Fibroblast of the conjunctiva (primary cell): ENCODE results near the gene KLHL40.

Source experiments
- DNase-seq: peaks from one replicate; pipeline ENCODE4 v3.0.0-alpha.2; 2010; ENCODE audit warnings: low read depth

KLHL40 gene

GRCh38 chr3:42690191-42690590 is 4.9 kb downstream of the KLHL40 start:
- DNase-seq, result no peak

- no peak for DNase-seq
Measured at GRCh38 chr3:42690766-42691680, 5.7 kb downstream of the KLHL40 start.

- DNase-seq, result no peak
Measured at GRCh38 chr3:42691816-42692666, 6.7 kb downstream of the KLHL40 start.

GRCh38 chr3:42692667-42693529 is 7.6 kb downstream of the KLHL40 start:
- DNase-seq, result no peak

GRCh38 chr3:42693530-42693930 is 8.2 kb downstream of the KLHL40 start:
- DNase-seq, result no peak

DNA sequence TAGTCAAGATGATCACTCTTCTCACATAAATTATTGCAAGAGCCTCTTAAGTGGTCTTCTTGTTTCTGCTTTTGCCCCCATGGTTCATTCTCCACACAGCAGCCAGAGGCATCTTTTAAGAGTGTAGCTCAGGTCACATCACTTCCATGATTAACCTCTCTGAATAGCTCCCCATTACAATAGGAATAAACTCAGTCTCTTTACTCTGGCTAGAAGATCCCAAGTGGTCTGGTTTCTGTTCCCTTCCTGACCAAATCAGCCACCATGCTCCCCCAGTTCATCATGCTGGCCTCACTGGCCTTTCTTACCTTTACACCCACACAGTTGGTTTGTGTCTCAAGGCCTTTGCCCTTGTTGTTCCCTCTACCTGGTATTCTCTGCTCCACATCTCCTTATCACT is 9.0 kb downstream of the KLHL40 start:
- DNase-seq, result no peak

- no peak for DNase-seq
Measured at GRCh38 chr3:42696356-42697288, 11.3 kb downstream of the KLHL40 start.

DNA sequence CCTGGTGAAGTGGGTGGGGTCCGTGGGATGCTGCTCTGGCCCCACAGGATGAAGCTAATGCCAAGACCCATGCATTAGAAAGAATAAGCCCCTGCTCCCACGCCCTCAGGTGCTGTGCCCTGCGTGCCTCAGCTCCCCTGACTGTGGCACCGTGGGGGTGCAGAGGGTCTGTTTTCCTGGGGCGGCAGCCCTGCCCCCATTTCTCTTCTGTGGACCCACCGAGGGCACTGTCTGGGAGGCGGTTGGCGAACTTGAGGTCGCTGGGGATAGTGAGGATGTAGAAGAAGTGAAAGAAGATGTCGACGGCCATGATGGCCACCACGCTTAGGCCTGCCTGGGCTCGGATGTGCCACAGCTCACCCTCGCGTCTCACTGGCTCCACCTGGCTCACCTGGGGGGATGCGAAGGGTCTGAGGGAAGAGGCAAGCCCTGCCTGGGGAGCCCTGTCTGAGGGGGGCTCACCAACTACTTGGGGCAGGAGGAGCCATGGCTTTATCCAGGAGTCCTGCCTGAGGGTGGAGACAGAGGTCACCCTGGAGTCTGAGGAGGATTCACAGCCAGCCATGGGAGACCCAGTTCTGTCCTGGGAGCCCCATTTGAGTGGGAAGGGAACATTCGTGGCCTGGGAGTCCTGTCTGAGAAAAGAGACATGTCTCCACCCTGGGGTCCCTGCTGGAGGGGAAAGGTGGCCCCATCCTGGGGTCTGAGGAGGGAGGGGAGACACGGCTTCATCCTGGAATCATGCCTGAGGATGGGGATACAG is 12.1 kb downstream of the KLHL40 start:
- no peak for DNase-seq

GRCh38 chr3:42698216-42698910 is 13.0 kb downstream of the KLHL40 start:
- no peak for DNase-seq

DNA sequence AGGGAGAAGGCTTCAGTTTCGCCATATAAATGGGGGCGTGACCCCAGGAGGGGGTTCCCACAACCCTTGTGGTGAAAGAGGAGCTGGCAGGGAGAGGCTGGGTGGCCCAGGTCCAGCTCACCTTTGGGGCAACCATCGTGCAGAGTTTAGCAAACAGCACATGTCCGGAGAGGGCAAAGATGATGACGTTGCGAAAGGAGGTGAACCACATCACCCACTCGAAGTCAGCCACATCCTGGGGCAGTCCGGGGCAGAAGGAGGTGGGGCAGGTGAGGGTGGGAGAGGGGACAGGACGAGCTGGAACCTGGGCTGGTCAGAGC is 13.5 kb downstream of the KLHL40 start:
- no peak for DNase-seq

- DNase-seq, result no peak
Measured at GRCh38 chr3:42699511-42699971, 14.2 kb downstream of the KLHL40 start.

GRCh38 chr3:42700366-42701288 is 15.3 kb downstream of the KLHL40 start:
- no peak for DNase-seq

- no peak for DNase-seq
Measured at GRCh38 chr3:42701371-42702065, 16.2 kb downstream of the KLHL40 start.

DNA sequence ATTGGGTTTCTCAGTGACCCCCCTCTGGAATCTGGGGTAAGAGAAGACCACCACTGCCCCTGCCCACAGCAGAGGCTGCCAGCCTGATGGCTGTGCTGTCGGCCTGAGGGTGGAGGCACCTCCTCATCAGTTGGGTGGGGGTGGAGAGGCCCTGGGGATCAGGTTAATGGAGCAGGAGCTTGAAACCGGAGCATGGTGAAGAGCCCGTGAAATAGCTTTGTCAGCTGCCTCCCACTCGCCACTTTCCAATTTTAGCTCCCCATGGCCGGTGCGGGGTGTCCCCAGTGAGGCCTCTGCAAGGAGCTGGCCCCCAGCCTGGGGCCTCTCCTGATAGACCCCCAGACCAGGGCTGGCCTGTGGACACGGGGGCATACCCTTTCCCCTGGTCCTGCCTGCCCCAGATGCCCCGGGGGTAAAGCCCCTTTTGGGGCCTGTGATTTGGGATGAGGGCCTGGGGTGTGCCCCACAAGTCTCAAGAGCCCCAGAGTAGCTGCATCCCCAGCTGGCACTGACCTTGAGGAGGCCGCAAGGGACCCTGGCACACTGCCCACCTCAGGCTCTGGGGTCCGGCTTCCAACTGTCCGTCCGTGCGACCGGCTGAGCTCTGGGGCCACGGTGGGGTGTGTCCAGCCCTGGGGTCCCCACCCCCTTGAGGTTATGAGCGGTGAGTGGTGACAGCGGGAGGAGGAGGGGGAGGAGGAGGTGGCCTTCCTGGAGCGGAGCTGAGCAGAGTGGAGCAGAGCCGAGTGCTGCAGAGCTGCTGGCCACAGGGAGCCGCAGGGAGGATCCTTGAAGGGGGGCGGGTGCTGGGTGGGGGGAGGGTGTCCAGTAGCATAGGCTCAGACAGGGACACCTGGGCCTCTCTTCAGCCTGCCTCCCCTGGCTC is 17.0 kb downstream of the KLHL40 start, which contains the start of gene HHATL:
TSS of gene HHATL (minus strand) at position 733 of the 886 bp plus-strand sequence. CDS start 1,972 bp downstream, outside the sequence.
- no peak for DNase-seq

- no peak for DNase-seq
Measured at GRCh38 chr3:42702982-42703694, 17.8 kb downstream of the KLHL40 start.

- DNase-seq, result no peak
Measured at GRCh38 chr3:42703695-42704025, 18.3 kb downstream of the KLHL40 start.
